GM19397 (cell line): ENCODE results near the gene GLYR1.
A peak's percentile ranks its signal among the peaks of the same experiment; 100 is the strongest.

Experiments
- ATAC-seq: cut with Tn5 transposase; IDR thresholded peaks from one replicate; pipeline ENCODE4 v1.9.1; 2021; ENCODE audit warnings: mild to moderate bottlenecking, moderate library complexity; ENCODE audit not compliant: unreplicated experiment

GLYR1 gene

GRCh38 chr16:4768549-4769305 lies 78.4 kb downstream of the GLYR1 start:
- peak; percentile 69 for ATAC-seq

DNA sequence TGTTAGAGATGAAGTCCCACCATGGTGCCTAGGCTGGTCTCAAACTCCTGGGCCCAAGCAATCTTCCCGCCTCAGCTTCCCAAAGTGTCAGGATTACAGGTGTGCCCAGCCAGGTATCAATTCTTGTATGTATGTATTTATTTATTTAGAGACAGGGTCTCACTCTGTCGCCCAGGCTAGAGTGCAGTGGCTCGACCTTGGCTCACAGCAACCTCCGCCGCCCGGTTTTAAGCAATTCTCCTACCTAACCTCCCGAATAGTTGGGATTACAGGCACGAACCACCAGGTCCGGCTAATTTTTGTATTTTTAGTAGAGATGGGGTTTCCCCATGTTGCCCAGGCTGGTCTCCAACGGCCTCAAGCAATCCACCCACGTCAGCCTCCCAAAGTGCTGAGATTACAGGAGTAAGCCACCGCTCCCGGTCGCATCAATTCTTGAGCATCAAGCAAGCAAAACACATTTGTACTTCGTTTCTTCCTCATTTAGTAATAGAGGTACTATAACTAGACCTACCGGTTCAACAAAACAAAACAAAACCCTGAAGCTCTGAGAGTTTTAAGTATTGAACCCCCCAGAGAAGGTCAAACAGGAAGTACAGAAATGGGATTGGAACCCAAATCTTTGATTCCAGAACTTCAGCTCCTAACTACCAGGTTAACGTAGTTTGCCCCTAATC lies 79.1 kb downstream of the GLYR1 start:
- no peak for ATAC-seq

GRCh38 chr16:4766875-4767628 lies 80.0 kb downstream of the GLYR1 start, which contains the start of gene ZNF500:
ZNF500 (minus strand) TSS chr16:4767162; CDS start chr16:4765978, 1,184 bp downstream.
- peak; percentile 81 for ATAC-seq

- ATAC-seq, result no peak
These were observed 81.3 kb downstream of the GLYR1 start for GRCh38 chr16:4765511-4766474.

DNA sequence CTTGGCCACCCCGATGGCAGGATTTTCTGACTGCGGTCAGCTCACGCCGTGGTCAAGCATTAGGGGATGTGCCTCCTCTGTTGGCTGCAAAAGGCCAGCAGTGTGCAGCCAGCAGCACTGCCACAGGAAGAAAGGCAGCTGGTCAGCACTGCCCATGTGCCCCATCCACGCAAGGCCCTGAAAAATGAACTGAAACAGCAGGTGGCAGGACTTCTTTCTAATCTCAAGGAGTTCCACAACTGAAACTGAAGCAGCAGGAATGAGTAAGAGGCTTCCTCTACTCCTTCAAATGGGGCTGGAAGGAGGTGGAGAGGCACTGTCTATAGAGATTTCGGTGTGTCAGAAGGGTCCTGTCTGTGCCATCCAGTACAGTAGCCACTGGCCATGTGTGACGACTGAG lies 83.3 kb downstream of the GLYR1 start:
- no peak for ATAC-seq

DNA sequence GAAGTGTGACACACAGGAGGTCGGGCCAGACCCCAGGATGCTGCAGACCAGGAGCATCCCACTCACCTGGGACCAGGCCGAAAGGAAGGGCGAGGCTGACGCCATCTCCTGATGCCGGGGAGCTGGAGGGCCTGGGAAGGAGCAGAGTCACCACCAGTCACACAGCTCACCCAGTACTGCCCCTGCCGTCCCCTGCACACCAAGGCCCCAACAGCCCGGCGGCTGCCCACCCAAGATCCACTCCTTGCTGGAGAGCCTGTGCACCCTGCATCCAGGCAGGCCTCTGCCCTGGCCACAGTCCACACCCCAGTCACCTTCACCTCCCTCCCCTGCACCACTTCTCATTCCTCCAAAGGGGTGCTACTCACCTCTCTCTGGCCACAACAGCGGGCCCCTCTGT lies 84.9 kb downstream of the GLYR1 start:
- ATAC-seq, result no peak

GRCh38 chr16:4760221-4760910 lies 86.7 kb downstream of the GLYR1 start:
- ATAC-seq, result no peak

- ATAC-seq, result no peak
These were observed 91.4 kb downstream of the GLYR1 start for GRCh38 chr16:4755687-4756086.

DNA sequence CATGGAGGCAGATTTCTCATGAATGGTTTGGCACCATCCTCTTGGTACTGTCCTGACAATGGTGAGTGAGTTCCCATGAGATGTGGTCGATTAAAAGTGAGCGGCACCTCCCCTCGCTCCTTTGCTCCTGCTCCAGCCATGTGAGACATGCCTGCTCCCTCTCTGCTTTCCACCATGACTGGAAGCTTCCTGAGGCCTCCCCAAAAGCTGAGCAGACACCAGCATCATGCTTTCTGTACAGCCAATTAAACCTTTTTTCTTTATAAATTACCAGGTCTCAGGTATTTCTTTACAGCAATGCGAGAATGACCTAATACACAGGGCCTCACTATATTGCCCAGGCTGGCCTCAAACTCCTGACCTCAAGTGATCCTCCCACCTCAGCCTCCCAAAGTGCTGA lies 92.2 kb downstream of the GLYR1 start:
- no peak for ATAC-seq

- ATAC-seq, result no peak
These were observed 93.9 kb downstream of the GLYR1 start for GRCh38 chr16:4753227-4753626.
